ENCODE data around the gene MKRN1.
"Not testable (repeated sequence)": the region's sequence is repeated elsewhere in the genome, so short reads cannot be mapped to it uniquely, and the experiment has no call there.

The MKRN1 gene

GRCh38 chr7:140435252-140435895 is 43.9 kb downstream of the MKRN1 start:
- no peak for DNase-seq (ENCODE audit: low spot score)

GRCh38 chr7:140433396-140433795 is 45.9 kb downstream of the MKRN1 start:
- no peak for DNase-seq (ENCODE audit: low spot score)

DNA sequence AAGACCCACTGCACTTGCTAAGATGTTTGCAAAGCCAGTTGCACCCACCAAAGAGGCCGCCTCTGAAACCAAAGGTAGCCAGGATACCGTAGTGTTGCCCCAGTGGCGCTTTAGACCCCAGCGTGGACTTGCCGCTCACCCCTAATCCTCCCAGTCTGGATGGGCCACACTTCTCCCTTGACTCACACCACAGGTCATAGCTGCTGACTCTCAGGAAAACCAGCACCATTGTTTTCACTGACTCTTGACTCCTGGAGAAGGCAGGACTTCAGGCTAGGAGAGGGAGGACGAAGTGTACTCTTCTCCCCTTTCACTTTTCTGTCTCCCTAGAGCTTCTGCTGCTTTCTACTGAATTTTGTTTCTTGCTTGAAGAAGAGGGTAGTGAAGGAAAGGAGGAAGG is 53.2 kb downstream of the MKRN1 start:
- no peak for DNase-seq (ENCODE audit: low spot score)

GRCh38 chr7:140425718-140426117 is 53.6 kb downstream of the MKRN1 start:
- DNase-seq (ENCODE audit: low spot score) = no peak

- DNase-seq (ENCODE audit: low spot score) = no peak
Measured at GRCh38 chr7:140423501-140423900, 55.8 kb downstream of the MKRN1 start.

DNA sequence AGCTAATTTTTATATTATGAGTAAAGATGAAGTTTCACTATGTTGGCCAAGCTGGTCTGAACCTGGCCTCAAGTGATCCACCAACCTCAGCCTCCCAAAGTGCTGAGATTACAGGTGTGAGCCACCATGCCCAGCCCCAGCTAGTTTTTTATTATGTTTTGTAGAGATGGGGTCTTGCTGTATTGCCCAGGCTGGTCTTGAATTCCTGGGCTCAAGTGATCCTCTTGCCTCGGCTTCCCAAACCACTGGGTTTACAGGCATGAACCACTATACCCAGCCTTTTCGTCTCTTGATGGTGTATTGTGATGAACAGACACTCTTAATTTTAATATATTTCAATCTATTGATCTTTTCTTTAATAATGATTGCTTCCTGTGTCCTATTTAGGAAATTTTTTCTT is 57.8 kb downstream of the MKRN1 start:
- DNase-seq (ENCODE audit: low spot score) = no peak

DNA sequence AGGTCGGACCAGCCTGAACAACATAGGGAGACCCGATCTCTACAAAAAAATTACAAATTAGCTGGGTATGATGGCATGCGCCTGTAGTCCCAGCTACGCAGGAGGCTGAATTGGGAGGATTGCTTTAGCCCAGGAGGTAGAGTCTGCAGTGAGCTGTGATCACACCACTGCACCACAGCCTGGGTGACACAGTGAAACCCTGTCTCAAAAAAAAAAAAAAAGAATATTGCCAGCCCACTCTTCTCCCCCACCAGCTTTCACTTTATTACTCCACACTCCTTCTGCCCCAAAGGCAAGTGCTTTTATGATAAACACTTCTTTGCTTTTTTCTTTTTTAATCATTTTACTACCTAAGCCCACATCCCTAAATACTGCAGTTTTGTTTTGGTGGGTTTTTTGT is 60.7 kb downstream of the MKRN1 start:
- no peak for DNase-seq (ENCODE audit: low spot score)

GRCh38 chr7:140418156-140418472 is 61.2 kb downstream of the MKRN1 start:
- DNase-seq (ENCODE audit: low spot score) = not testable (repeated sequence)

- no peak for DNase-seq (ENCODE audit: low spot score)
Measured at GRCh38 chr7:140417456-140418155, 61.7 kb downstream of the MKRN1 start.

DNA sequence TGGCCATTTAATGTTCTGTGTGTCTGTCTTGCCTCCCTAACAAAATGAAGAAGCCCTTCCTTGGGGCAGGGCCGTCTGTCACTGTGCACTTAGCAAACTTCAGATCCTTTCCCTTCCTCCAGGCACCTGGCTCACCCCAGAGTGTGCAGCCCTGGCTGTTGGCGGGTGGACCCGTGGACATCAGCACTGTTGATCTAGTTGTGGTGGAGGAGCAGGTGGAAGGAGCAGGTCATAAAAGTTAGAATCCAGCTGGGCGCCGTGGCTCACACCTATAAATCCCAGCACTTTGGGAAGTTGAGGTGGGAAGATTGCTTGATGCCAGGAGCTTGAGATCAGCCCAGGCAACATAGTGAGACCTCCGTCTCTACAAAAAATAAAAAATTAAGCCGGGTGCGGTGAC is 62.7 kb downstream of the MKRN1 start:
- DNase-seq (ENCODE audit: low spot score) = no peak

DNA sequence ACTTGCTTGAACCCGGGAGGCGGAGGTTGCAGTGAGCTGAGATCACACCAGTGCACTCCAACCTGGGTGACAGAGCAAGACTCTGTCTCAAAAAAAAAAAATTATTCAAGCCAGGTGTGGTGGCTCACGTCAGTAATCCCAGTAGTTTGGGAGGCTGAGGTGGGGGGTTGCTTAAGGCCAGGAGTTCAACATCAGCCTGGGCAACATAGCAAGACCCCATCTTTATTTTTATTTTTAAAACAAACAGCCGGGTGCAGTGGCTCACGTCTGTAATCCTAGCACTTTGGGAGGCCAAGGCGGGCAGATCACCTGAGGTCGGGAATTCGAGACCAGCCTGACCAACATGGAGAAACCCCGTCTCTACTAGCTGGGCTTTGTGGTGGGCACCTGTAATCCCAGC is 63.5 kb downstream of the MKRN1 start:
- DNase-seq (ENCODE audit: low spot score) = not testable (repeated sequence)

DNA sequence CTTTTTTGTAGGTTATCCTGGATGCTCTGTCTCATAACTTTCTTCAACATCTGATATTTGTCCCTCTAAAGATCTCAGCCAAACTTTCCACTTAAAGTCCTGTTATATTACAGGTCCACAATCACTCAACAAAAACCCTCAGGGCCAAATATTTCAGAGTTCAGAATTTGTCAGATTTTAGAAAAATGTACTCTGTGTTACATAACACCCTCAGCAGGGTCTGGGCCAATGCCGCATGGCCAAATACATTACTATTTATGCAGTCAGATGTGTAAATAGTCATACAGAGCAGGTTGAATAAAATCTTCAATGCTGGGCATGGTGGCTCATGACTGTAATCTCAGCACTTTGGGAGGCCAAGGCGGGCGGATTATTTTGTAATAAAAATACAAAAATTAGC is 63.9 kb downstream of the MKRN1 start:
- no peak for DNase-seq (ENCODE audit: low spot score)

DNA sequence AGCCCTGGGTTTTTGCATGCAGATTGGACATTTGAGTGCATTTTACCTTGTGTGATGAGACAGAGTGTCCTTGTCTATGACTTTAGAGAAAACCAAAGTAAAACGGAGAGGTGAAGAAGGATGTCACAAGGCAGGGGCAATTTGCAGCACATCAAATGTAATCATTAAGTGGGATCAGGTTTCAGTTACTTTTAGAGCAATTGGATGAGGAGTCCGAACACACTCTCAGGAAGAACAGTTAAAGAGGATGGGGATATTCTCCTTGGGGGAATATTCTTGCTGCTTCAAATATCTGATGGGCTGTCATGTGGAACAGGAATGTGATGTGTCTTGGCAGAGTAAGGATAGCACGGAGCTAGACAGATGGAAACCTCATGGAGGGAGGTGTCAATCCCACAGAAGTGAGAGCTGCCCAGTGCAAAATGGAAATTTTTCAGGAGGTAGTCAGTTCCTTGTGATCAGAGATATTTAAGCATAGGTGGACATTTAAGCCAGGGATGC is 74.7 kb downstream of the MKRN1 start:
- DNase-seq (ENCODE audit: low spot score) = no peak

GRCh38 chr7:140403878-140404564 is 75.3 kb downstream of the MKRN1 start, which contains the start of gene RAB19:
Gene RAB19 (plus strand): TSS chr7:140404058. CDS start chr7:140407647, 3,589 bp downstream.
- no peak for DNase-seq (ENCODE audit: low spot score)
